IMR-90 (cell line): ENCODE measurements around the gene NKAIN2. TPM values are rescaled to one million over a fixed set of nuclear protein-coding genes. Genes with fewer than 3 reads are reported as not detected.

Experiments used
- ATAC-seq: fragments of 200-7000 bp; cut with Tn5 transposase; 2 replicates; pipeline ENCODE4 v1.9.1; 2020; ENCODE audit warnings: low read depth, mild to moderate bottlenecking, moderate library complexity
- BruUV-seq: library from RNA; stranded (reverse); fragments of 400-500 nt; replicated peaks from 2 replicates; lab custom pipeline; 2021; lab: Mats Ljungman, UMichigan
- CTCF ChIA-PET: fragments of 300-600 bp; formaldehyde crosslinking; extraction: SDS; loops from one replicate; lab custom pipeline; 2021; ENCODE audit warnings: antibody characterized with exemption; lab: Yijun Ruan, JAX
- POLR2A ChIA-PET: fragments of 300-600 bp; sonication (Branson Sonifier 250); formaldehyde crosslinking; loops from one replicate; lab custom pipeline; 2022; ENCODE audit warnings: antibody characterized with exemption; ENCODE audit not compliant: unreplicated experiment; lab: Charles Lee
- DNase-seq: peaks from one replicate; pipeline ENCODE4 v3.0.0; 2013
- H2AFZ ChIP-seq: replicated peaks from 2 replicates; pipeline ENCODE3; 2013; ENCODE audit warnings: low read length, mild to moderate bottlenecking; ENCODE audit not compliant: poor library complexity
- H2AK5ac ChIP-seq: 2 replicates; pipeline ENCODE4 v1.6.1; 2013; ENCODE audit warnings: low read depth, low read length, inconsistent platforms
- H2AK9ac ChIP-seq: replicated peaks from 2 replicates; pipeline ENCODE3; 2013; ENCODE audit warnings: mild to moderate bottlenecking, low read depth, low read length, moderate library complexity; ENCODE audit not compliant: poor library complexity
- H2BK120ac ChIP-seq: 2 replicates; pipeline ENCODE4 v1.6.1; 2013; ENCODE audit warnings: low read depth, low read length, inconsistent platforms
- H2BK15ac ChIP-seq: 3 replicates; pipeline ENCODE4 v1.6.1; 2013; ENCODE audit warnings: low read depth, low read length, inconsistent platforms
- H2BK20ac ChIP-seq: 2 replicates; pipeline ENCODE4 v1.6.1; 2013; ENCODE audit warnings: low read depth, mild to moderate bottlenecking, inconsistent platforms, low read length, moderate library complexity
- H2BK5ac ChIP-seq: 2 replicates; pipeline ENCODE4 v1.6.1; 2013; ENCODE audit warnings: mild to moderate bottlenecking, low read depth, low read length, inconsistent platforms; ENCODE audit not compliant: poor library complexity, severe bottlenecking
- H3K14ac ChIP-seq: replicated peaks from 2 replicates; pipeline ENCODE4 v1.6.1; 2013; ENCODE audit warnings: low read depth, low read length, inconsistent platforms
- H3K18ac ChIP-seq: 2 replicates; pipeline ENCODE4 v1.6.1; 2013; ENCODE audit warnings: low read depth, low read length, control low read depth
- H3K23ac ChIP-seq: 2 replicates; pipeline ENCODE4 v1.6.1; 2013; ENCODE audit warnings: low read depth, low read length, inconsistent platforms
- H3K27ac ChIP-seq: 2 replicates; pipeline ENCODE4 v1.5.1; 2013; ENCODE audit warnings: mild to moderate bottlenecking, control low read depth, low read length; ENCODE audit not compliant: insufficient read depth
- H3K27me3 ChIP-seq: 2 replicates; pipeline ENCODE4 v1.6.1; 2013; ENCODE audit warnings: low read length; ENCODE audit not compliant: control insufficient read depth, insufficient read depth
- H3K36me3 ChIP-seq: 2 replicates; pipeline ENCODE4 v1.6.1; 2013; ENCODE audit warnings: low read length, mixed read lengths; ENCODE audit not compliant: control insufficient read depth, insufficient read depth
- H3K4ac ChIP-seq: 2 replicates; pipeline ENCODE4 v1.6.1; 2013; ENCODE audit warnings: low read depth, low read length, inconsistent platforms
- H3K4me1 ChIP-seq: 2 replicates; pipeline ENCODE4 v1.6.1; 2013; ENCODE audit warnings: low read length, mixed read lengths; ENCODE audit not compliant: control insufficient read depth, insufficient read depth
- H3K4me2 ChIP-seq: 2 replicates; pipeline ENCODE4 v1.6.1; 2013; ENCODE audit warnings: low read depth, mild to moderate bottlenecking, control low read depth, low read length, moderate library complexity
- H3K4me3 ChIP-seq: 2 replicates; pipeline ENCODE4 v1.5.1; 2013; ENCODE audit warnings: low read depth, mild to moderate bottlenecking, control low read depth, low read length, moderate library complexity; ENCODE audit not compliant: insufficient read depth
- H3K56ac ChIP-seq: 2 replicates; pipeline ENCODE4 v1.6.1; 2013; ENCODE audit warnings: low read length, inconsistent platforms; ENCODE audit not compliant: insufficient read depth; ENCODE audit errors: extremely low read depth
- H3K79me1 ChIP-seq, 2 experiments: 2 replicates each; pipeline ENCODE4 v1.6.1; 2013; ENCODE audit warnings: low read length in 2 of 2, inconsistent platforms in 1 of 2, low read depth in 1 of 2
- H3K9ac ChIP-seq: 2 replicates; pipeline ENCODE4 v1.6.1; 2013; ENCODE audit warnings: low read depth, low read length, control low read depth
- H3K9me1 ChIP-seq: 2 replicates; pipeline ENCODE4 v1.6.1; 2013; ENCODE audit warnings: low read length, inconsistent platforms; ENCODE audit not compliant: insufficient read depth
- H3K9me3 ChIP-seq: 2 replicates; pipeline ENCODE4 v1.6.1; 2013; ENCODE audit warnings: low read length; ENCODE audit not compliant: control insufficient read depth, insufficient read depth
- H4K20me1 ChIP-seq: 2 replicates; pipeline ENCODE4 v1.6.1; 2013; ENCODE audit warnings: low read length, inconsistent platforms; ENCODE audit not compliant: insufficient read depth
- H4K5ac ChIP-seq: 2 replicates; pipeline ENCODE4 v1.6.1; 2013; ENCODE audit warnings: mild to moderate bottlenecking, low read depth, low read length, control low read depth
- H4K8ac ChIP-seq, 2 experiments: 2 replicates each; pipeline ENCODE4 v1.6.1; 2013; ENCODE audit warnings: low read depth in 2 of 2, low read length in 2 of 2, control low read depth in 1 of 2, inconsistent platforms in 1 of 2
- H4K91ac ChIP-seq: 2 replicates; pipeline ENCODE4 v1.6.1; 2013; ENCODE audit warnings: low read depth, low read length, inconsistent platforms; ENCODE audit not compliant: insufficient read depth
- BHLHE40 ChIP-seq: fragments of 150-350 bp; IDR thresholded peaks from 2 replicates; pipeline ENCODE4 v1.6.1; 2016; ENCODE audit warnings: mild to moderate bottlenecking, low read depth, low read length
- CHD1 ChIP-seq: IDR thresholded peaks from 2 replicates; pipeline ENCODE4 v1.6.1; 2012; ENCODE audit warnings: low read depth, low read length, improper control_type of control experiment
- CTCF ChIP-seq: conservative IDR thresholded peaks from 2 replicates; pipeline ENCODE4 v1.5.1; 2012; ENCODE audit warnings: mild to moderate bottlenecking, low read depth, low read length, improper control_type of control experiment
- MXI1 ChIP-seq: IDR thresholded peaks from 2 replicates; pipeline ENCODE4 v1.6.1; 2012; ENCODE audit warnings: low read depth, mild to moderate bottlenecking, low read length, moderate library complexity, borderline replicate concordance
- NFE2L2 ChIP-seq: fragments of 150-350 bp; IDR thresholded peaks from 2 replicates; pipeline ENCODE4 v1.6.1; 2016; ENCODE audit warnings: low read depth, mild to moderate bottlenecking, low read length
- POLR2A ChIP-seq: IDR thresholded peaks from 2 replicates; pipeline ENCODE4 v1.6.1; 2012; ENCODE audit warnings: mild to moderate bottlenecking, low read depth, low read length
- RAD21 ChIP-seq: IDR thresholded peaks from 2 replicates; pipeline ENCODE4 v1.6.1; 2012; ENCODE audit warnings: low read length, improper control_type of control experiment
- RCOR1 ChIP-seq: IDR thresholded peaks from 2 replicates; pipeline ENCODE4 v1.6.1; 2012; ENCODE audit warnings: mild to moderate bottlenecking, low read length, improper control_type of control experiment; ENCODE audit not compliant: insufficient replicate concordance
- SMC3 ChIP-seq: fragments of 150-350 bp; IDR thresholded peaks from 2 replicates; pipeline ENCODE4 v1.6.1; 2016; ENCODE audit warnings: low read depth, mild to moderate bottlenecking, antibody characterized with exemption, low read length, moderate library complexity
- USF2 ChIP-seq: fragments of 150-350 bp; IDR thresholded peaks from 2 replicates; pipeline ENCODE4 v1.6.1; 2017; ENCODE audit warnings: mild to moderate bottlenecking, antibody characterized with exemption, low read length, low read depth
- WGBS, 2 experiments: methylation state at CpG; one replicate each; pipeline versions ENCODE4 v1.1.5 to v1.1.7; 2013; ENCODE audit warnings: missing lambda C conversion rate in 2 of 2; ENCODE audit not compliant: insufficient read length in 1 of 2; ENCODE audit errors: extremely low coverage in 2 of 2; 5-methylcytosine and 5-hydroxymethylcytosine counted together
- dilution Hi-C: fragments of 300-500 bp; cut with HindIII; formaldehyde crosslinking; loops from one replicate; pipeline ENCODE4 v1.14.3; 2018; ENCODE audit warnings: low sequenced_read_pairs; ENCODE audit not compliant: unreplicated experiment
- in situ Hi-C: fragments of 300-500 bp; cut with MboI; formaldehyde crosslinking; loops from 3 replicates; pipeline ENCODE4 v1.14.3; 2019; ENCODE audit warnings: low sequenced_read_pairs, inconsistent platforms, mixed read lengths
- intact Hi-C: fragments of 100-400 bp; cut with micrococcal nuclease; formaldehyde crosslinking; loops from 2 replicates; pipeline ENCODE4 v1.10.0; 2022
- polyA plus RNA-seq, 3 experiments: library from polyadenylated mRNA; depleted of rRNA; stranded (reverse); fragments of >200 nt; gene quantifications; 2 replicates each; pipeline ENCODE4 v1.2.3, GENCODE V29; 2012; ENCODE audit warnings: low replicate concordance in 1 of 3
- total RNA-seq: library from RNA; depleted of rRNA; stranded (reverse); fragments of >200 nt; gene quantifications from 2 replicates; pipeline ENCODE4 v1.2.3, GENCODE V29; 2012

The NKAIN2 gene
- total and polyA plus RNA-seq, 2 of the 4 experiments (the other 2 are of a cell fraction): not detected

GRCh38 chr6:124396361-124396760, 592.7 kb downstream of the NKAIN2 start:
- Histone ChIP-seq H3K9me3 (no peaks in the 10 kb centered on the region), H2BK5ac (no peak overlapping the region), H3K23ac (no peak overlapping the region), H3K36me3 (no peaks in the 10 kb centered on the region), H3K27me3 (no peaks in the 10 kb centered on the region), H3K14ac (no peak overlapping the region), H3K56ac (no peak overlapping the region), H3K27ac (no peak overlapping the region), H4K91ac (no peak overlapping the region), H4K5ac (no peak overlapping the region), H3K79me1 (no peaks in the 10 kb centered on the region), H2AK9ac (no peak overlapping the region), H2BK120ac (no peak overlapping the region), H3K4me2 (no peak overlapping the region), H2AK5ac (no peak overlapping the region), H2AFZ (no peak overlapping the region), H3K18ac (no peak overlapping the region), H3K4me3 (no peak overlapping the region), H3K9me1 (no peaks in the 10 kb centered on the region), H4K8ac (no peak overlapping the region), H2BK20ac (no peak overlapping the region), H3K4me1 (no peaks in the 10 kb centered on the region), H3K4ac (no peak overlapping the region), H2BK15ac (no peak overlapping the region), H4K20me1 (no peaks in the 10 kb centered on the region), H3K9ac (no peak overlapping the region)
- ChIA-PET POLR2A (no interaction called here), CTCF (no interaction called here)
- in situ Hi-C loops: no loop called here
- TF ChIP-seq USF2 (no peak), BHLHE40 (no peak), MXI1 (no peak), POLR2A (no peak), SMC3 (no peak), CTCF (no peak), NFE2L2 (no peak), RCOR1 (no peak), CHD1 (no peak), RAD21 (no peak)
- dilution Hi-C loops: no loop called here
- DNase-seq: no peak
- intact Hi-C loops: no loop called here
- ATAC-seq: no peak
- BruUV-seq: no TSS peak
- WGBS, 2 experiments: no CpG with 5 or more reads among the region's 2 CpGs
